Adipocyte (in vitro differentiated cells): ENCODE results near the gene PTK7.

Experiments
- DNase-seq: peaks from one replicate; pipeline ENCODE4 v3.0.0-alpha.2; 2015; ENCODE audit warnings: low read depth
- H3K27me3 ChIP-seq: replicated peaks from 2 replicates; pipeline ENCODE4 v1.7.0; 2013; ENCODE audit warnings: mild to moderate bottlenecking, low read length, moderate library complexity; ENCODE audit not compliant: control insufficient read depth, insufficient read depth
- H3K36me3 ChIP-seq: 2 replicates; pipeline ENCODE4 v1.7.0; 2013; ENCODE audit warnings: low read length, mild to moderate bottlenecking, moderate library complexity; ENCODE audit not compliant: control insufficient read depth, insufficient read depth, severe bottlenecking
- H3K4me1 ChIP-seq: 2 replicates; pipeline ENCODE4 v1.7.0; 2013; ENCODE audit warnings: mild to moderate bottlenecking, low read length, moderate library complexity; ENCODE audit not compliant: control insufficient read depth, insufficient read depth
- H3K4me3 ChIP-seq: 2 replicates; pipeline ENCODE4 v1.7.0; 2013; ENCODE audit warnings: mild to moderate bottlenecking, low read length, moderate library complexity
- H3K9ac ChIP-seq: 2 replicates; pipeline ENCODE4 v1.7.0; 2013; ENCODE audit warnings: mild to moderate bottlenecking, low read length, moderate library complexity
- H3K9me3 ChIP-seq: 2 replicates; pipeline ENCODE4 v1.7.0; 2013; ENCODE audit warnings: mild to moderate bottlenecking, low read length, moderate library complexity; ENCODE audit not compliant: control insufficient read depth

PTK7 gene

DNA sequence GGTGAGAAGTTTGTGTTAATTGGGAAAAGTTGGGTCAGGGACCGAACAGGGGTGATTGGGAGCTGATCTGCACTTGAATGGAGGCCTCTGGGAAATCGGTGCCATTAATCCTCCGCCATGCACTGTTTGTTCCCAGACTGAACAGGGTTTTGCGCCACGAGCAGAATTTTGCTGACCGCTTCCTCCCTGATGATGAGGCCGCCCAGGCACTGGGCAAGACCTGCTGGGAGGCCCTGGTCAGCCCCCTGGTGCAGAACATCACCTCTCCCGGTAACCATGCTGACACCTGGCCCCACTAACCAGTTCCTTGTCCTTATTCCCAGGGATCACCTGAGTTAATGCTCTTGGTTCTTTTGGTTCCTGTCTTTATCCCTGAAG lies 127.6 kb downstream of the PTK7 start:
- Histone ChIP-seq H3K4me3 (no peak overlapping the region), H3K9ac (no peak overlapping the region), H3K9me3 (peaks cover 5% of the 10 kb centered on the region), H3K4me1 (peaks cover 4% of the 10 kb centered on the region), H3K27me3 (no peaks in the 10 kb centered on the region), H3K36me3 (peaks cover 33% of the 10 kb centered on the region)
- DNase-seq = no peak

DNA sequence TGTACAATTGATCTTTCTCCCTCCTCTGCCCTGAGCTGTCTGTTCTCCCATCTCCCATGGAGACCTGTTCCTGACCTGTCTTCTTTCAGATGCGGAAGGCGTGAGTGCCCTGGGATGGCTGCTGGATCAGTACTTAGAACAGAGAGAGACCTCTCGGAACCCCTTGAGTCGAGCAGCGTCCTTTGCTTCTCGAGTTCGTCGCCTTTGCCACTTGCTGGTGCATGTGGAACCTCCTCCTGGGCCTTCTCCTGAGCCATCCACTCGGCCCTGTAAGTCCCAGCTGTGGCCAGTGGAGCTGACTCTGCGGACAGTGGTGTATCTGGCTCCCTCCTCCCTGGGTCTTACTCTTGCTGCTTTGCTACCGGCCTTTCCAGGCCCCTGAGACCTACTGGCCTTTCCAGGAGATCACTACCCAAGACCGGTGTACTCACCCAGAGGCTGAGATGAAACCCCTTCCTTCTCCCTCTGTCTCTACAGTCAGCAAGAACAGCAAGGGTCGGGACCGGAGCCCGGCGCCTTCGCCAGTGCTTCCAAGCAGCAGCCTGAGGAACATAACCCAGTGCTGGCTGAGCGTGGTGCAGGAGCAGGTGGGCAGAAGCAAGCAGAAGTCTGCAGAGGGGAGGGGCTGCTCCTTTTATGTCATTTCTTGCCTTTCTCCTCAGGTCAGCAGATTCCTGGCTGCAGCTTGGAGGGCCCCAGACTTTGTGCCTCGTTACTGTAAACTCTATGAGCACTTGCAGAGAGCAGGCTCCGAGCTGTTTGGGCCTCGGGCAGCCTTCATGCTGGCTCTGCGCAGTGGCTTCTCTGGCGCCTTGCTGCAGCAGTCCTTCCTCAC lies 128.4 kb downstream of the PTK7 start:
- no peaks in the 10 kb centered on the region for H3K27me3 ChIP-seq
- peaks cover 5% of the 10 kb centered on the region for H3K9me3 ChIP-seq
- H3K4me3 ChIP-seq = no peak overlapping the region
- H3K36me3 ChIP-seq = peaks cover 32% of the 10 kb centered on the region
- no peak overlapping the region for H3K9ac ChIP-seq
- no peak for DNase-seq
- peaks cover 4% of the 10 kb centered on the region for H3K4me1 ChIP-seq

DNA sequence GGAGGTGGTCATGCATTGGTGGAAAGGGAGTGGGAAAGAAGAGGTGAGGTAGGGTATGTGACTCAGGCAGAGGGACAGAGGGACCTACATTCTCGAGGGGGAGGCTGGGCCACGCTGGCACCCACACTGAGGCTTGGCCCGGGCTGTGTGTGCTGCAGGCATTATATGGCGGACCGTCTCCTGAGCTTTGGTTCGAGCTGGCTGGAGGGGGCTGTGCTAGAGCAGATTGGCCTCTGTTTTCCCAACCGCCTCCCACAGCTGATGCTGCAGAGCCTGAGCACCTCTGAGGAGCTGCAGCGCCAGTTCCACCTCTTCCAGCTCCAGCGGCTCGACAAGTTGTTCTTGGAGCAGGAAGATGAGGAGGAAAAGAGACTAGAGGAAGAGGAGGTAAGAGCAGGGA lies 129.7 kb downstream of the PTK7 start:
- DNase-seq = no peak
- peaks cover 5% of the 10 kb centered on the region for H3K9me3 ChIP-seq
- peaks cover 21% of the 10 kb centered on the region for H3K36me3 ChIP-seq
- H3K9ac ChIP-seq = no peak overlapping the region
- peaks cover 4% of the 10 kb centered on the region for H3K4me1 ChIP-seq
- no peaks in the 10 kb centered on the region for H3K27me3 ChIP-seq
- H3K4me3 ChIP-seq = no peak overlapping the region

DNA sequence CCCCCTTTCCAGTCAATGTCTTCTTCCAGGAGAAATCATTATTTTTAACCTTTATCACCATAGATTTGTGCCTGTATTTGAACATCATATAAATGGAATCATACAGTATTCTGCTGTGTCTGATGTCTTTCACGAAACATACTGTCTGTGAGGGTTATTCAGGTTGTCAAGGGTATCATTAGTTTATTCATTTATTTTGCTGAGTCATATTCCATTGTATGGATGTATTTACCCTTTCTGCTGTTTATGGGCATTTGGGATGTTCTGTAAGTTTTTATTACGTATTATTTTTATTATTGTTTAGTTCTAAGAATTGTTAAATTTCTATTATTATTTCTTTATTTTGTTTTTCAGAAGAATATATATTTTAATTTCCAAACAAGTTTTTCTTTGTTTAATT lies 131.2 kb downstream of the PTK7 start:
- no peaks in the 10 kb centered on the region for H3K27me3 ChIP-seq
- H3K9ac ChIP-seq = no peak overlapping the region
- H3K9me3 ChIP-seq = peaks cover 5% of the 10 kb centered on the region
- DNase-seq = no peak
- H3K36me3 ChIP-seq = peaks cover 18% of the 10 kb centered on the region
- peaks cover 4% of the 10 kb centered on the region for H3K4me1 ChIP-seq
- no peak overlapping the region for H3K4me3 ChIP-seq
